ENCODE data around the gene CLDN16. TPM values are rescaled to one million over a fixed set of nuclear protein-coding genes. Genes with fewer than 3 reads are reported as not detected.

Gene CLDN16
- total and polyA plus RNA-seq, 8 donors, result 0.10 to 0.29 TPM; not detected in 6

DNA sequence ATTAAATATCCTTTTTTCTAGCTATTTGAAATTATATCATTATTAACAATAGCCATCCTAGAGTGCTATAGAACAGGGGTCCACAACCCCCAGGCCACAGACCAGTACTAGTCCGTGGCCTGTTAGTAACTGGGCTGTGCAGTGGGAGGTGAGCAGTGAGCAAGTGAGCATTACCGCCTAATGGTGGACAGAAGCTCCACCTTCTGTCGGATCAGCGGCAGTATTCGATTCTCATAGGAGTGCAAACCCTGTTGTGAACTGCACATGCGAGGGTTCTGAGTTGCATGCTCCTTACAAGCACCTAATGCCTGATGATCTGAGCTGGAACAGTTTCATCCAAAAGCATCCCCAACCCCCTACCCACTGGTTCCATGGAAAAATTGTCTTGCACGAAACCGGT is 11.7 kb downstream of the CLDN16 start:
- TF ChIP-seq CTCF (IDR thresholded peaks at IDR 0.05), result no peak
- H3K4me1 ChIP-seq, result no peaks in the 10 kb centered on the region
- 90 to 97% (median 95%) methylated on average over 8 of the region's 8 CpGs for WGBS, 5 donors
- no peak overlapping the region for H3K27ac ChIP-seq
- no peaks in the 10 kb centered on the region for H3K9me3 ChIP-seq
- no peaks in the 10 kb centered on the region for H3K36me3 ChIP-seq
- H3K27me3 ChIP-seq, result no peaks in the 10 kb centered on the region
- H3K4me3 ChIP-seq, result no peak overlapping the region
- intact Hi-C loops (cut with DNase I; ENCODE audit: low total_unique reads), result no loop called here
- DNase-seq, result no peak

- Histone ChIP-seq H3K27ac (no peak overlapping the region), H3K27me3 (no peaks in the 10 kb centered on the region), H3K36me3 (no peaks in the 10 kb centered on the region), H3K9me3 (no peaks in the 10 kb centered on the region), H3K4me1 (no peaks in the 10 kb centered on the region), H3K4me3 (no peak overlapping the region)
- 53 to 63% (median 58%) methylated on average over 4 of the region's 4 CpGs for WGBS, 5 donors
- intact Hi-C loops (cut with DNase I; ENCODE audit: low total_unique reads), result no loop called here
- TF ChIP-seq POLR2A (IDR thresholded peaks at IDR 0.05) (no peak), CTCF (IDR thresholded peaks at IDR 0.05) (no peak), EP300 (IDR thresholded peaks at IDR 0.05) (no peak), POLR2AphosphoS5 (IDR thresholded peaks at IDR 0.05) (no peak)
- no peak for DNase-seq
These were observed 14.0 kb downstream of the CLDN16 start for GRCh38 chr3:190401963-190402362.

GRCh38 chr3:190404715-190405114 is 16.8 kb downstream of the CLDN16 start:
- Histone ChIP-seq H3K27ac (no peak overlapping the region), H3K36me3 (no peaks in the 10 kb centered on the region), H3K27me3 (no peaks in the 10 kb centered on the region), H3K9me3 (no peaks in the 10 kb centered on the region), H3K4me3 (no peak overlapping the region), H3K4me1 (no peaks in the 10 kb centered on the region)
- intact Hi-C loops (cut with DNase I; ENCODE audit: low total_unique reads), result no loop called here
- TF ChIP-seq POLR2A (IDR thresholded peaks at IDR 0.05) (no peak), CTCF (IDR thresholded peaks at IDR 0.05) (no peak), EP300 (IDR thresholded peaks at IDR 0.05) (no peak), POLR2AphosphoS5 (IDR thresholded peaks at IDR 0.05) (no peak)
- DNase-seq, result no peak
- WGBS, 5 donors, result 82 to 94% (median 92%) methylated on average over 8 of the region's 8 CpGs

DNA sequence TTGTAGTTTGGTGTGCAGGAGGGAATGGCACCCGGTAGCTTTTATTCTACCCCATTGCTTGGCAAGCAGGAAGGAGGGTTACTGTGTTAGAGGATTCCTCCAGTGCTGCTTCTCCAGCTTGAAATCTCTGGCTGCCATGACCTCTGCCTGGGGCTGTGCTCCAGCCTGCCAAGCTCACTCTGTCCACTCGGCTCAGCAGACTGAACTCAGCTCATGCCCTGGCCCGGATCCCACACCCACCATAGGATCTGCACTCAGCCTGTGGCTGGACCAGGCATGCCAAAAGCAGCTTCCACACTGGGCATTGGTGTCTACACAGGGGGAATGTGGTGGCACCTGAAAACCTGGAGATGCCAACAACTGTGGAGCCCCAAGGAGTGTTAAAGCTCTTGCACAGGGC is 26.3 kb downstream of the CLDN16 start:
- DNase-seq, result no peak
- intact Hi-C loops (cut with DNase I; ENCODE audit: low total_unique reads), result no loop called here
- Histone ChIP-seq H3K27ac (no peak overlapping the region), H3K4me1 (no peaks in the 10 kb centered on the region), H3K27me3 (no peaks in the 10 kb centered on the region), H3K4me3 (no peak overlapping the region), H3K36me3 (no peaks in the 10 kb centered on the region), H3K9me3 (no peaks in the 10 kb centered on the region)
- 68 to 88% (median 83%) methylated on average over 3 of the region's 3 CpGs for WGBS, 5 donors
- TF ChIP-seq POLR2A (IDR thresholded peaks at IDR 0.05), result no peak
- TF ChIP-seq EP300 (IDR thresholded peaks at IDR 0.05), result no peak
- no peak for TF ChIP-seq CTCF (IDR thresholded peaks at IDR 0.05)
- TF ChIP-seq POLR2AphosphoS5 (IDR thresholded peaks at IDR 0.05), result no peak

GRCh38 chr3:190424108-190424477 is 36.1 kb downstream of the CLDN16 start:
- 54 to 63% (median 61%) methylated on average over 2 of the region's 2 CpGs for WGBS, 5 donors

More at GRCh38 chr3:190424108-190424477, 36.1 kb downstream of the CLDN16 start:
- intact Hi-C loops (cut with DNase I; ENCODE audit: low total_unique reads), result no loop called here
- H3K27me3 ChIP-seq, result no peaks in the 10 kb centered on the region
- peaks cover 0 to 4% (median 0%) of the 10 kb centered on the region in 4 donors for H3K4me1 ChIP-seq
- no peak for TF ChIP-seq EP300 (IDR thresholded peaks at IDR 0.05)
- no peak for TF ChIP-seq POLR2A (IDR thresholded peaks at IDR 0.05)
- no peak for TF ChIP-seq CTCF (IDR thresholded peaks at IDR 0.05)
- no peak for TF ChIP-seq POLR2AphosphoS5 (IDR thresholded peaks at IDR 0.05)
- no peaks in the 10 kb centered on the region for H3K36me3 ChIP-seq
- no peak overlapping the region for H3K27ac ChIP-seq
- no peaks in the 10 kb centered on the region for H3K9me3 ChIP-seq
- H3K4me3 ChIP-seq, result no peak overlapping the region
- DNase-seq, result no peak

Data from stomach (tissue), 9 donors.